Muscle layer of duodenum (tissue), 2 donors: ENCODE results near the gene IGFN1.
"Not testable (repeated sequence)": the region's sequence is repeated elsewhere in the genome, so short reads cannot be mapped to it uniquely, and the experiment has no call there.

Experiments
- H3K27ac ChIP-seq: one replicate; pipeline ENCODE4 v1.7.0; 2013; ENCODE audit warnings: mild to moderate bottlenecking, low read length
- H3K27me3 ChIP-seq: one replicate; pipeline ENCODE4 v1.7.0; 2013; ENCODE audit warnings: low read depth, mild to moderate bottlenecking, control low read depth, low read length
- H3K36me3 ChIP-seq, 2 donors: one replicate each; pipeline ENCODE4 v1.7.0; 2013; ENCODE audit warnings: low read length in 2 of 2, control low read depth in 1 of 2, mild to moderate bottlenecking in 1 of 2; ENCODE audit not compliant: insufficient read depth in 2 of 2, control insufficient read depth in 1 of 2
- H3K4me1 ChIP-seq, 2 donors: one replicate each; pipeline ENCODE4 v1.7.0; 2013; ENCODE audit warnings: low read length in 2 of 2, mild to moderate bottlenecking in 2 of 2, control low read depth in 1 of 2, moderate library complexity in 1 of 2; ENCODE audit not compliant: insufficient read depth in 2 of 2, control insufficient read depth in 1 of 2
- H3K4me3 ChIP-seq, 2 donors: one replicate each; pipeline ENCODE4 v1.7.0; 2013; ENCODE audit warnings: low read length in 2 of 2, low read depth in 1 of 2, mild to moderate bottlenecking in 1 of 2
- H3K9me3 ChIP-seq, 2 donors: one replicate each; pipeline ENCODE4 v1.7.0; 2013; ENCODE audit warnings: low read length in 2 of 2, control low read depth in 1 of 2, mild to moderate bottlenecking in 1 of 2; ENCODE audit not compliant: control insufficient read depth in 1 of 2
- donor health status: healthy.

IGFN1 gene

DNA sequence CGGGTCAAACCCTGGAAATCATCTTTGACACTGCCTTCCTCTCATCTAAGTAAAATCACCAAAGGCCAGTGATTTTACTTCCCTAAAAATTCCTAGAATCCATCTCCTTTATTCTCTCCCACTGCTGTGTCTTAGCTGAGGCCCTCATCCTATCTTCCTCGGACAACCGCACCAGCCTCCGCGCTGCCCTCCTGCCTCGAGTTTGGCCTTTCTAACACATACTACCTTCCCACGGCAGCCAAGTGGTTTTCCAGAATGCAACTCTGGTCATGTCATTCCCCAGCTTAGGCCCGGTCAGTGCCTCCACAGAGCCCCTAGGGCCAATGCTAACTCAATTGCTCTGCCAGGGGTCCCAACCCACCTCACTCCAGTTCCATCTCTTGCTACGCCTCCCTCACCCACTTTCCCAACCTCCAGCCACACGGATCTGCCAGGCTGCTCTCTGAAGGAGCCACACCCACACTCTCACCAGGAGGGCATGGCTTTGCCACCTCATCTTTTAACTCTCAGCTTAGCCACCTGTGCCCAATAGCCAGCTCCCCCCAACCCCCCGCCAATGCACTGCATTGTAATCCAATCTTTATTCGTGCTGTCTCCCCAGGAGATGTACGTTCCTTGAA is 43.1 kb upstream of the IGFN1 start:
- H3K27me3 ChIP-seq: no peaks in the 10 kb centered on the region
- peaks cover 78 to 81% of the 10 kb centered on the region in 2 donors for H3K36me3 ChIP-seq
- H3K9me3 ChIP-seq: no peaks in the 10 kb centered on the region
- H3K27ac ChIP-seq: no peak overlapping the region
- H3K4me3 ChIP-seq: no peak overlapping the region
- peaks cover 0 to under 1% of the 10 kb centered on the region in 2 donors for H3K4me1 ChIP-seq

DNA sequence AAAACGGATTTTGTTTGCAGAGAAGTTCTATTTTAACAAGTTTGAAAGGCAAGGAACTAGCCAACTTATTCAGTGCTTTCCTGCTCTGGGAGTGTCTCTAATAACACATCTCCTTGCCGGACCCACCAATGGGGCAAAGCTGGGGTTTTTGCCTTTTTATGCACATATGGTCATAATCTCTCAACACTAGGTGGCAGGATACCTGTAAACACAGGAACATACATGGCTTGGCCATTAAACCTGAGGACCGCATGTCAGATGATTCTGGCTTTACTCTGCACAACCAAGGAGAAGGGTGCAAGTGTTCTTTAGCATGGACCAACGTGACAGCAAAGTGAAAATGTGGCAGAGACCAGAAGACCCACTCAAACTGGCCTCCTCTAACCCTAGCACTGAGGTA is 41.2 kb upstream of the IGFN1 start:
- Histone ChIP-seq H3K27ac (no peak overlapping the region), H3K4me3 (no peak overlapping the region), H3K4me1 (peaks cover 9 to 15% of the 10 kb centered on the region in 2 donors), H3K36me3 (peaks cover 61 to 62% of the 10 kb centered on the region in 2 donors), H3K9me3 (no peaks in the 10 kb centered on the region), H3K27me3 (no peaks in the 10 kb centered on the region)

DNA sequence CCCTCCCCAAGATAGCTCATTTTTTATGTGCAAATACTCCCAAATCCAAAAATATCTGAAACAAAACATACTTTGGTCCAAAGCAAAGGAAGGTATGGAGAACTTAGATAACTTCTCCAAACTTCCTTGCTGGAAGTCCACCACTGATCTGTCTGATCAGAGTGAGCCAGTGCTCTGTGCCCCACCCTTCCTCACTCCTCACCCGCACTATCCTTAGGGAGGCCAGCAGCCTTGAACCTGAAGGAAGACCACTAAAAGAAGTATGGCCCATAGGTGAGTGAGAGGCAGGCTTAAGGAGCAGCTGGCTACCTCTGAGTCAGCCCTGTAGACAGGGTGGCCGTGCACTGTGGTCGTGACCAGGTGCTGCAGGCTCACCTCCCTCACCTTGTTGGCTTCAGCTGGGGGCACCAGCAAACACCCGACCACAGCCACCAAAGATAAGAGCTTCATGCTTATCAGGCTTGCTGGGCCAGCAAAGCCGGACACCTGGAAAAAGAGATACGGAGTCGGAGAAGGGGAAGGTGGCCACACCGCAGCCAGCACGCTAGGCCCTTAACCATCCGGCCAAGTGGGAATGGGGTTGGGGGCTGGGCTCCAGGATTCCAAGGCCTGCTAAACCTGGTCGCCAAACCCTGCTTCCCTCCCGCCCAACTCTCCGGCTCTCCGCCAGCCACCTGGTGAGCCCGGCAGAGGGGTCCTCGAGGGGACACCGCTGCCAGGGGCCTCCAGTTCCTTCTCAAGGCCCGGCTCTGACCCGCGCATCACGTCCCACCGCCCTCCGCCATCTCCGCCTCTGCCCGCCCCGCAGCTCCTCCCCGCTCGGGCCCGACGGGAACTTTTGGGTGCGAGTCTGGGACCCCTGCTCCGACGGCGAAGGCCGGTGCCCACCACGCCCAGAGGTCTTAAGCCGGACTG is 36.9 kb upstream of the IGFN1 start:
- Histone ChIP-seq H3K4me1 (peaks cover 9 to 20% of the 10 kb centered on the region in 2 donors), H3K9me3 (no peaks in the 10 kb centered on the region), H3K4me3 (peak overlapping the region; percentile 81 to 89), H3K27me3 (no peaks in the 10 kb centered on the region), H3K36me3 (peaks cover 22% of the 10 kb centered on the region in 2 donors), H3K27ac (no peak overlapping the region)

DNA sequence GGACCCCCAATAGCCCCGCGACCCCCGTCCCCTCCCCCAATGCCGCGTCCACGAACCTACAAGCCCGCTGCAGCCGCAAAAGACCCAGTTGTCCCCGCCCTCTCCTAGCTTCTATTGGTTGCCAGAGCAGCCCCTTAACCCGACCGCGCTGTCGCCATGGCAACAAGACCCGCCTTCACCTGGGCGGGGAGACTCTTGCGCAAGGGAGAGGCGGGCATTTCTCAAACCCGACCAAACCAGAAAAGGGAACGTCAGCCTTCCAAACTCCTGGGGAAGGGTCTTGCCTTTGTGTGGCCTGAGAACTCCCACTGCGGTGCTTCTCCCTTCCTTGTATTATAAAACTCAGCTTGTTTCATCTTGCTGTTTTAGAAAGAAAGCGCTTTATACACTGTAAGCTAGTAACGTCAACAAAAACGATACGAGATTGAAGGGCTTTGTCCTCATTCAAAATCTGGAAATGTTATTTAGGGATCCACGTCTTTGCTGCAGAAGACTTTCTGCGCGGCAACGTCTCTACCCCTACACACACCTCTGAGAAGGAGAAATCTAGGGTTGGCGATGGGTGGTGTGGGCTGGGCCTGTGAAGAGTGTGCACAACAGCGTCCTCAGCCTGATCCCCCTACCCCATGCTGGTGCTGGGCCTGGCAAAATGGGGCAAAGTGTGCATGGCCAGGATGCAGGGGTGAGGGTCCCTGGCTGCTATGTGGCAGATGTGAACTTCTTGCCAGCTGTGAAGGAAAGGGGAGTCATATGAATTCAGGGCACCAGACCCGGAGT is 36.0 kb upstream of the IGFN1 start, which contains the start of gene TMEM9:
TSS of gene TMEM9 (minus strand) at position 86 of the 777 bp plus-strand sequence. CDS start 551 bp downstream, outside the sequence.
- Histone ChIP-seq H3K4me3 (peak within 1 kb of the TSS; percentile 81 to 89), H3K36me3 (peaks cover 14 to 20% of the 10 kb centered on the region in 2 donors), H3K27me3 (no peaks in the 10 kb centered on the region), H3K9me3 (no peaks in the 10 kb centered on the region), H3K27ac (peak within 1 kb of the TSS; percentile 82), H3K4me1 (peaks cover 9 to 20% of the 10 kb centered on the region in 2 donors)

DNA sequence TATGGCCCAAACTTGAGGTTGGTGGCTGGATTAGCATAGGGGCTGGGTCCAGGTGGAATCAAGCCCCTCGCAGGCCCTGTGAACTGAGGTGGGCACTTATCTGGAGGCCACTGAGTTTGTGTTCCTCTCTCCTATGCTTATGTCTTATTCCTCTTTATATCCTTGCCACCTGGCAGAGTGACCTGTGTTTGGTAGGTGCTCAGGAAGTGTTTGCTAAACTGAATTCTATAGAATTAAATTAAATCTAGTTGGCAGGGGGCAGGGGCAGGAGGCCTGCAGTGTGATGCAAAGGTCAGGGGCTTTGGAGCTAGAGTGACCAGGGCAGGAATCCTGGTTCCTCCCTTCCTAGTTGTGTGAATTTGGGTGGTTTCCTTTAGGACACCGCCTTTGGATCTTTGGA is 35.3 kb upstream of the IGFN1 start:
- Histone ChIP-seq H3K27me3 (no peaks in the 10 kb centered on the region), H3K9me3 (no peaks in the 10 kb centered on the region), H3K4me3 (no peak overlapping the region), H3K36me3 (peaks cover 8 to 15% of the 10 kb centered on the region in 2 donors), H3K27ac (no peak overlapping the region), H3K4me1 (peaks cover 9 to 20% of the 10 kb centered on the region in 2 donors)

DNA sequence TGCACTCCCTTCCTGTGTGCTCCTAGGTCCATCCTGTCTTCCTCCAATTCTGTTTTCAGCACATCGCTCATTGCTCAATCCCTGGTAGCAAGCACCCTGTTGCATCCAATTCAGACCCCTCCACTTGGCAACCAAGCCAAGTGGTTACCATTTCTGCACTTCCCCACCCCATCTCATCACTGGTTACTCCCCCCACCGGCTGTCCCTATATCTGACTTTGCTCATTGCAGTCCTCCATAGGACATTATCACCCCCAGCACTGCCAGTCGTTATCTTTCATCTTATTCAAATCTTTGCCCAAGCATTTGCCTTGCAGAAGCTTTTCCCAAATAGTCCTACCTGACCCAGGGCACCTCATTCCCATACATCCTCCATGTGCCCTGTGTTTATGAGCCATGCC is 34.3 kb upstream of the IGFN1 start:
- Histone ChIP-seq H3K9me3 (no peaks in the 10 kb centered on the region), H3K36me3 (peaks cover under 1 to 5% of the 10 kb centered on the region in 2 donors), H3K27ac (no peak overlapping the region), H3K4me3 (no peak overlapping the region), H3K4me1 (peaks cover 9 to 20% of the 10 kb centered on the region in 2 donors), H3K27me3 (no peaks in the 10 kb centered on the region)

DNA sequence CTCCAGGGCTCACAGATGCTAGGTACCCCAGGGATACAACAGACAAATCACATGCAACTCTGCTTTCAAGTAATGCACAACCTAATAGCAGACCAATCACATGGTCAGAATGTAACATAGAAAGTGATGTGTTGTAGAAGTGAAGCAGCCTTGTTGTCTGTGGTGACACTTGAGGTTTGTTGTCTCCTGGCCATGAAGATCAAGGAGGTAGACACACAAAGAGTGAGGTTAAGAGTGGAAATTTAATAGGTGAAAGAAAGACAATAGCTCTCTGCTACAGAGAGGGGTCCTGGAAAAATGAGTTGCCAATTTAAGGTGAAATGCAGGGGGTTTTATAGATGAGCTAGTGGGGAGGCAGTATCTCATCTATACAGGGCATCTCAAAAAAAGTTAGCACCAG is 33.8 kb upstream of the IGFN1 start:
- H3K9me3 ChIP-seq: no peaks in the 10 kb centered on the region
- H3K4me3 ChIP-seq: no peak overlapping the region
- no peaks in the 10 kb centered on the region for H3K36me3 ChIP-seq
- no peaks in the 10 kb centered on the region for H3K27me3 ChIP-seq
- peaks cover 9 to 20% of the 10 kb centered on the region in 2 donors for H3K4me1 ChIP-seq
- H3K27ac ChIP-seq: no peak overlapping the region

DNA sequence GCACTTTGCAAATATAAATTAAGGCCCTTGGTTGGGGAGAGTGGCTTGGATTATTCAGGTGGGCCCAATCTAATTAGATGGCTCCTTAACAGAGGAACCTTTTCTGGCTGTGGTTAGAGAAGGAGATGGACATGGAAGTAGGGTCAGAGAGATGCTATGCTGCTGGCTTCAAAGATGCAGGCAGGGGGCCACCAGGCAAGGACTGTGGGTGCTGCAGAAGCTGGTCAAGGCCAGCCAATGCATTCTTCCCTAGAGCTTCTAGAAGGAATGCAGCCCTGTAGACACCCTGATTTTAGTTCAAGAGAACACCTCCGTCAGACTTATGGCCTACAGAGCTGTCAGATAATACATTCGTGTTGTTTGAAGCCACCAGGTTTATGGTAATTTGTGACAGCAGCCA is 32.7 kb upstream of the IGFN1 start:
- Histone ChIP-seq H3K4me3 (no peak overlapping the region), H3K4me1 (peaks cover 6 to 15% of the 10 kb centered on the region in 2 donors), H3K9me3 (no peaks in the 10 kb centered on the region), H3K27ac (no peak overlapping the region), H3K36me3 (no peaks in the 10 kb centered on the region), H3K27me3 (no peaks in the 10 kb centered on the region)

DNA sequence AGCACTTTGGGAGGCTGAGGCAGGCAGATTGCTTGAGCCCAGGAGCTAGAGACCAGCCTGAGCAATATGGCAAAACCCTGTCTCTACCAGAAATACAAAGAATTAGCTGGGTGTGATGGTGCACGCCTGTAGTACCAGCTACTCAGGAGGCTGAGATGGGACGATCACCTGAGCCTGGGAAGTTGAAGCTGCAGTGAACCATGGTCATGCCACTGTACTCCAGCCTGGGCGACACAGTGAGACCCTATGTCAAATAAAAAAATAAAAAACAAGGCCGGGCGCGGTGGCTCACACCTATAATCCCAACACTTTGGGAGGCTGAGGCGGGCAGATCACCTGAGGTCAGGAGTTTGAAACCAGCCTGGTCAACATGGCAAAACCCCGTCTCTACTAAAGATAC is 27.6 kb upstream of the IGFN1 start:
- not testable (repeated sequence) for H3K4me3 ChIP-seq, H3K27ac ChIP-seq, H3K27me3 ChIP-seq, H3K9me3 ChIP-seq, H3K36me3 ChIP-seq, H3K4me1 ChIP-seq

DNA sequence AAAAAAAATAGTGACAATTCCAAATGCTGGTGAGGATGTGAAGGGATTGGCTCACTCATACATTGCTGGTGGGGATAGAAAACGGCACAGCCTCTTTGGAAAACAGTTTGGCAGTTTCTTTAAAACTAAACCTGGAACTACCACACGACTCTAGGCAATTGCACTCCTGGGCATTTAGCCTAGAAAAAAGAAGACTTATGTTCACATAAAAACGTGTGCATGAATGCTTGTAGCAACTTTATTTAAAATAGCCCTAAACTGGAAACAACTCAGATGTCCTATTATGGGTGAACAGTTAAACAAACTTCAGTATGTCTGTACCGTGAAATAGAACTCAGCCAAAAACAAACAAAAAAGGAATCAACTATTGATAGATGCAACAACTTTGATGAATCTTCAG is 26.9 kb upstream of the IGFN1 start:
- Histone ChIP-seq H3K27ac (no peak overlapping the region), H3K36me3 (no peaks in the 10 kb centered on the region), H3K9me3 (no peaks in the 10 kb centered on the region), H3K4me1 (no peaks in the 10 kb centered on the region), H3K27me3 (no peaks in the 10 kb centered on the region), H3K4me3 (no peak overlapping the region)

DNA sequence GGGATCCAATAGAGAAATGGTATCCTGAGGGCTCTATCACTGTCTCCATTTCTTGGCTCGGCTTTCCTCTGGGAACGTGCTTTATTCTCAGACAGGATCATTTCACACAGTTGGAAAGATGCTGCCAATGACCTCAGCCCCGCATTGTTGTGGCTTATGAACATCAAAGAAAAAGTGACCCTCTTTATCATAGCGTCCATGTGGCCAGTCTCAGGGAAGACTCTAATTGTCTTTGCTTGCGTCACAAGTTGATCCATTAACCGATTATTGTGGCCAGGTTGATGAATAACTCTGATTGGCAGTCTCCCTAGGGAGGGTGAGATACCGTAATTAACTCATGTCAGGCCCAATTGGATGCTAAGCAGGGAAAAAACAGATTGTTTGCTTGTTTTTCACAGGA is 26.0 kb upstream of the IGFN1 start:
- Histone ChIP-seq H3K4me1 (no peaks in the 10 kb centered on the region), H3K4me3 (no peak overlapping the region), H3K27ac (no peak overlapping the region), H3K36me3 (no peaks in the 10 kb centered on the region), H3K9me3 (no peaks in the 10 kb centered on the region), H3K27me3 (no peaks in the 10 kb centered on the region)
